GM21360 (cell line): ENCODE results near the gene DBH.

ENCODE experiments used
- ATAC-seq: cut with Tn5 transposase; IDR thresholded peaks from one replicate; pipeline ENCODE4 v1.9.1; 2021; ENCODE audit warnings: mild to moderate bottlenecking, moderate library complexity; ENCODE audit not compliant: unreplicated experiment

Gene DBH

DNA sequence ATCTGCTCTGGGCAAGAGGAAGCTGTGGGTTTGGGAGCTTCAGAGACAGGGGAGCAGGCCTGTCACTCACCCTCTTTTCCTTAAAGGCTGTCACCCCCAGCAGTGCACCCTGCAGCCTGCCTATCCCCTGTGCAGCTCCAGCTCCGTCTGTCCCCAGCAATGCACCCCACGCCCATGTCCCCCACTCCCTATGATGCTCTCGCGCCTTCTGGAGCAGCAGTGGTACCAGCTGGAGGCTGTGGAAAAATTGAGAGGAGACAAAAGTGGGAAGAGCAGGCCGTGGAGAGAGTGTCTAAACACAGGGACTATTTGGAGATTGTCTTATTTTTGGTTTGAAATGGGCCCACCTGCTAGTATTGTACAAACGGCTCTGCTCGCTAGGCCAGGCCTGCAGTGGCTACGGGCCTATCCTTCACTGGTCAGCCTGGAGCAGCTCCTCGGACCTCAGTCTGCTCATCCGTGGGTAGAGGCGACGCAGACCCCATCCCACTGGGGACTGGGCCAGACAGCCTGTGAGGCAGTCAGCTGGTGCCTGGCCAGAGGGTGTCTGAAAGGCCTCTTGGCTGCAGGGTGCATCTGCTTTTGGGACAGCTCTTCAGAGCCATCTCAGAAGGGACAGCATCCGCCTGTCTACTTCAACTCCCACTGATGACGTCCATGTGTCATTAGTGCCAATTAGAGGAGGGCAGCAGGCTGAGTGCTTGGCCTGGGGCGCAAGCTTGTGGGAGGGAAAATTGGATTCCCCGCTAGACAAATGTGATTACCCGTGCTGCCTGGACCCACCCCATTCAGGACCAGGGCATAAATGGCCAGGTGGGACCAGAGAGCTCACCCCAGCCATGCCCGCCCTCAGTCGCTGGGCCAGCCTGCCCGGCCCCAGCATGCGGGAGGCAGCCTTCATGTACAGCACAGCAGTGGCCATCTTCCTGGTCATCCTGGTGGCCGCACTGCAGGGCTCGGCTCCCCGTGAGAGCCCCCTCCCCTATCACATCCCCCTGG is at the start of gene DBH:
DBH (plus strand) TSS at position 831 of the 999 bp plus-strand sequence; CDS start at position 840, 9 bp downstream.
- no peak for ATAC-seq

- no peak for ATAC-seq
These were observed 49.1 kb upstream of the DBH start for GRCh38 chr9:133587051-133587450.

DNA sequence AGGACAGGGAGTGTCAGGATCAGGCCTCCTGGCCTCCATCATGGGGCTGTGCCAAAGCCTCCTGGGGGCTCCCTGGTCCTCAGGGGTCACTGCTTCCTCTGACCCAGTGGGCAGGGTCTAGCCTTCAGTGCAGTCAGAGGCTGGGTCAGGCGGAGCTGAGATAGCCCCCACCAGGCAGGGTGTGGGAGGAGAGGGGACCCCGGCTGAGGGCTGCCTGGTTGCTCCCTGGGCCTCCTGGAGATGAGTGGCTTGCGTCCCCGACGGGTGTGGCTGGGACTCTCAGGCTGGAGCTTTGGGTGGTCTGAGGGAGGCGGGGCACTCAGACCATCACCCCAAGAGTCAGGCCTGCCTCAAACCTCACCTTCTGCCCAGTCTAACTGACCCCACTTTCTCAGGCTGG is 48.7 kb upstream of the DBH start:
- no peak for ATAC-seq

DNA sequence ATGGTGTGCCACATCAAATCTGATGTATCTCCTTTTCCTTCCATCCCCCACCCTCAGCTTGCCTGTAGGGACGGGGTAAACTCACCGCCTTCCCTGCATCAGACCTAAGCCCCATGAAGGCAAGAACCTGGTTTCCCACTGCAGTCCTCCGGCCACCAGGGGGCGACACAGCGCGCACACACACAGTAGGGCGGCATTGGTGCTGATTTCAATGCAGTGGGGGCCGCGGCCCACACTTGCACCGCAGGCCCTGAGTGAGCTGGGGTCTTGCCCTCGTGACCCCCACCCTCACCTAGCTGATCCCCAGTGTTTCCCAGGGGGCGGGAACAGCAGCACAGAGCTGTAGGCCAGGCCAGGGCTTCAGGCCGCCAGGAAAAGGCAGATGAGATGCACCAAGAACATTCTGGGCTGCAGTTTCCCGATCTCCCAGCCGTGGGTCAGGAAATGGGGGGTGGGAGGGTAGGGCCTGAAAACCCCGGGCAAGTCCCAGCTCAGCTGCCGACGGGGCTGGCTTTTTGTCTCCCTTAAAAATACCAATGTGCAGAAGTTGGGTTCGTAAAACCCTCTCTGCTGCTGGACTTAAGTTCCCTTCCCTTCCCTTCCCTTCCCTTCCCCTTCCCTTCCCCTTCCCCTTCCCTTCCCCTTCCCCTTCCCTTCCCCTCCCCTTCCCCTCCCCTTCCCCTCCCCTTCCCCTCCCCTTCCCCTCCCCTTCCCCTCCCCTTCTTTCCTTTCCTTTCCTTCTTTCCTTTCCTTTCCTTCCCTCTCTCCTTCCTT is 46.5 kb upstream of the DBH start:
- no peak for ATAC-seq

DNA sequence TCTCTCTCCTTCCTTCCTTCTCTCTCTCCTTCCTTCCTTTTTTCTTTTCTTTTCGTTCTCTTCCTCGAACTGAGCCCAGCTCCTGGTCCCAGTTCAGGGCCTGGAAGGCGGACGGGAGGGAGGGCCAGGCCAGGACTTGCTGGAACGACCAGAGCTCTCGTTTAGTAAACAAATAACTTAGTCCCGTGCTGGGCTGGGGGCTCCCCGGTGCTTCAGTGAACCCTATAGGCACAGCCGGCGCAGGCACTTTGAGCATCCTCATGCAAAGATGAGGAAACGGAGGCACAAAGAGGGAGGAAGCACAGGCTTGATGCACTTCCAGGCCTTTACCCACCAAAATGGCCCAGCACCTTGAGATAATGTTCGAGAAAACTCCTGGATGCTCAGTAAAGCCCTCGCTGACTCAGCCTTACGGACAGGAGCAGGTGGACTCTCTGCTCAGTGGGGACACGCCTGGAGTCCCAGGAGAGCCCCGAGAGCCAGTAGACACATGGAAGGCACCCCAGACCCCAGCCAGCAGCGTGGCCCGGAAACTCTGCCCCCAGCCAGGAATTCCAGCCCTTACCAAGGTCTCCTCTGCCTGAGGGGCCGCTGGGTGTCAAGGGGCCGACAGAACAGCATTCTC is 45.8 kb upstream of the DBH start:
- no peak for ATAC-seq

GRCh38 chr9:133591116-133591910 is 44.9 kb upstream of the DBH start:
- no peak for ATAC-seq

DNA sequence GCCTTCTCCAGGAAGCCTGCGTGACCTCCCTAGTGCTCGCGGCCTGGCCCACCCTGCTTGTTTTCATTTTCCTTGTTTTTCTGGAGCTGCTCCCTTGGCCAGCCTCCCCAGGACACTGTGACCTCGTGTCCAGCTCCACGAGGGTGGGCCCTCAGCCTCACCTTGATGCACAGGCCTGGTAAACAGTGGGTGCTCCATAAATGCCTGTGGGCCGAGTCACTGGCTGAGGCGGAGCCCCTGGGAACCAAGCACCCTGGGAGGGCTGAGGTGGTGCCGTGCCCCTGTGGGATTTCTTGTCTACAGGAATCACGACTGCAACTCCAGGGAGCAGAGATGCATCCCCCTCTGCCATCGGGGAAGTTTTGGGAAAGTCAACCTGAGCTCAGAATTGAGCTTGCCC is 44.2 kb upstream of the DBH start:
- ATAC-seq: no peak

DNA sequence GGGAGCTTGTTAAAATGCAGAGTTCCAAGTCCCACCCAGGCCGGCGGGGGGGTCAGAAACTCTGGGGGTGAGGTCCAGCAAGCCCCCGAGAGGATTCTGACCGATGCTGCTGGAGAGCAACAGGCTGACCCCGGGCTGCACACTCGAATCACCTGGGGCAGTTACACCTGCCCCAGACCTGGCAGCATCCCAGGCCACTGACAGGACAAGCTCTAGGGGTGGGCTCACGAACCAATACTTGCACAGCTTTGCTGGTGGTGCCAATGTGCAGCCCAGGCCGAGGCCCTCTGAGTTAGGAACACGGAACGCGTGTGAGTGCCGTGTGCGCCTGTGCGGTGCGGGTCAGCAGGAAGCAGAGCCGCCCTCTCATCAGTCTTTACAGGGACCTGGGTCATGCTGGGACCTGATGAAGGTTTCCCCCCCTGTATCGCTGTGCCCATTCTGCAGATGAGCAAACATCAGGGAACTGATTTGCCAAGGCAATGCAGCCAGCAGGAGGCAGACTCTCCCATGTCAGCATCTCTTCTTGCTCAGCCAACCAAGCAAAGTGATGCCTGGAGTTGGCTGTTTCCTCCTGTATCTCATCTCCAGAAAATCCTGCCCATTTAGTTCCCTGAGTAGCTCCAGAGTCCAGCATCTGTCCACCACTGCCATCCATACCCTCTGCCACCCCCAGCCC is 43.3 kb upstream of the DBH start:
- no peak for ATAC-seq

DNA sequence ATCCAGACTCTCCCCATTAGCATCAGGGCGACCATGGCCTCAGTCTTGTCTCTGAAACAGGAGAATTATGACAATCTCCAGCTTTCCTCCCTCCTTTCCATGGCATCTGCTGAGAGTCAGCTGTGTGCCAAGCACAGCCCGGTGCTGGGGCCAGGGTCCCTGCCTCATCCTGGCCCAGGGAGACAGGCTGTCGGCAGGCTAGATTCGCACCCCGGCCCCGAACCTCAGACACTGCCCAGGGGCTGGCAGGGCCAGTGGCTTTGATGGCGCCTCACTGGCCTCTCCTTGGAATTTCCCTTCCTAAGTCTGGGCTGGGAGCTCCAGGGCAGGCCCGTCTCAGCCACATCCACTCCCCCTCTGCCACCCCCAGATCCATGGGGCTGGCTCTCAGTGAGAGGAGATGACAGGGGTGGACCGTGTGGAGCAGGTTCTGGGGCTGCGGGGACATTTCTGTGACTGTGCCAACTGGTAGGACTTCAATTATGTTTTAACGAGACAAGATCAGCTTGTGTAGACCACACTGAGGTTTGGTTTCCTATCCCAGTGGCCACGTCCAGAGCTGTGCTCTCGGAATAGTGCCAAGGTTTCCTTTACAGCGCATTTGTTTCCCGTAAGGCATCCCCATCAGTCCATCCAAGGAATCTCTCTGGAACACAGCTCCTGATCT is 42.4 kb upstream of the DBH start:
- ATAC-seq: no peak

DNA sequence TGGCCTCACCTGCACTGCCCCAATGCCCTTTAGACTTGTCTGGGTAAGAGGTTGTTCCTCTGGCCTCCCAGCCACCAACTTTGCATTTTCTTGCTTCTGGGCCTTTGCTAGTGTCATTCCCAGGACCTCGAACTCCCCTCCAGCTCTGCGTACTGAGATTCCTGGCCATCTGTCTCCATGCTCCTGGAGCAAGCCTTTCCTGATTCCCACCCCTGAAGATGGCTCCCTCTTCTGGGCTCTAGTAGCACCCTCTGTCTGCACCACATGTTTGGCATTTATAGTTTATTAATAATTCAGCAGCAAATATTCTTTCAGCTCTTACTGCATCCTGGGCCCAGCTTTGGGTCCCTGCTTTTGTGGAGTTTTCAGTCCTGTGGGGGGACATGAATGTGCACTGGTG is 41.9 kb upstream of the DBH start:
- no peak for ATAC-seq

- ATAC-seq: no peak
These were observed 40.3 kb upstream of the DBH start for GRCh38 chr9:133595910-133596309.

GRCh38 chr9:133597316-133597957 is 38.7 kb upstream of the DBH start:
- ATAC-seq: no peak

DNA sequence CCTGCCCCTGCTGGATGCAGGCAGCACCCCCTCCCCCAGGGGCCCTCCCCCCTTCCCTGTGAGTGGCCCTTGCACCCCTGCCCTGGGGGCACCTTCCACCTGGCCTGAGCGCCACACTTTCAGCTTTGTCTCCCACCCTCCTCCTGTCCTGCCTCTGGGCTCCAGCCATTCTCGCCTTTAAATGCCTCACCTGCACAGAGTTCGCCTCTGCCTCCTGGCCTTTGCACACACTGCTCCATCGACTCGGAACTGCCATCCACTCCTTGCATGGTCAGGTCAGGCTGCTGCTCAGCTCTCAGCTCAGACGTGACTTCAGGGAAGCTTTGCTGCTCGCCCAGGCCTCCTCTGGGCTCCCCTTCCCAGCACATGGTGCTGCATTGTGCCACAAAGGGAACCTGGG is 37.2 kb upstream of the DBH start:
- no peak for ATAC-seq

GRCh38 chr9:133599470-133600173 is 36.5 kb upstream of the DBH start:
- no peak for ATAC-seq

GRCh38 chr9:133600739-133601138 is 35.4 kb upstream of the DBH start:
- ATAC-seq: no peak

DNA sequence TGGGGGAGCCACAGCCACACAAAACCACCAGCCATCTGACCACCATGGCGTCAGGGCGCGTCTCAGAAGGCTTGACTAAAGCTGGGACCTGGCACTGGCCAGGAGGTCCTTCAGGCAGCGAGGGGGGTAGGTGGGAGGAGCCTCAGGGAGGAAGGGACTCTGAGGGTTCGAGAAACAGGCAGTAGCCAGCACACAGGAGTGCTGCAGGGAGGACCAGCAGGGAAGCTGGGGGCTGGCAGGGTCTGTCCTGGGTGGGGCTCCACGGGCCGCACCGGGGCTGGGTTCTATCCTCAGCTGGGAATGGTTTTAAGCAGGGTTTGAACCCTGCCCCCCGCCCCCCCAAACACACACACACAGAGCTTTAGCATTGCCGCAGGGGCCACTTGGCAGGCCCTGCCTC is 34.4 kb upstream of the DBH start:
- no peak for ATAC-seq

- no peak for ATAC-seq
These were observed 33.9 kb upstream of the DBH start for GRCh38 chr9:133602277-133602676.

GRCh38 chr9:133603135-133603927 is 32.8 kb upstream of the DBH start:
- no peak for ATAC-seq
